Cardiac fibroblast (primary cell): ENCODE results near the gene PDE1C.

Experiments used
- DNase-seq, 2 donors: peaks; one replicate each; pipeline versions ENCODE4 v3.0.0 to v3.0.0-alpha.2; 2010; ENCODE audit warnings: low read depth in 2 of 2
- H3K4me3 ChIP-seq, 2 donors: replicated peaks in 1 of 2; 1 replicate in 1 of 2; 2 replicates in 1 of 2; pipeline ENCODE4 v1.5.1; 2011; ENCODE audit warnings: low read depth in 2 of 2, low read length in 2 of 2, mild to moderate bottlenecking in 2 of 2, moderate library complexity in 1 of 2
- CTCF ChIP-seq: IDR thresholded peaks from one replicate; pipeline ENCODE4 v1.5.1; 2011; ENCODE audit warnings: low read depth, mild to moderate bottlenecking, low read length, inconsistent platforms

The PDE1C gene

GRCh38 chr7:32037650-32038198 lies 32.5 kb downstream of the PDE1C start:
- no peak for DNase-seq
- TF ChIP-seq CTCF = no peak
- no peak overlapping the region for H3K4me3 ChIP-seq

- DNase-seq = peak in 1 of 2 donors; percentile 25
- TF ChIP-seq CTCF = no peak
- no peak overlapping the region for H3K4me3 ChIP-seq
Observed at GRCh38 chr7:32036557-32036956, 33.6 kb downstream of the PDE1C start.

- no peak for TF ChIP-seq CTCF
- DNase-seq = no peak
- H3K4me3 ChIP-seq = no peak overlapping the region
Observed at GRCh38 chr7:32034052-32034451, 36.2 kb downstream of the PDE1C start.

GRCh38 chr7:32033006-32033405 lies 37.2 kb downstream of the PDE1C start:
- H3K4me3 ChIP-seq = no peak overlapping the region
- no peak for DNase-seq
- no peak for TF ChIP-seq CTCF

GRCh38 chr7:32032211-32032610 lies 38.0 kb downstream of the PDE1C start:
- no peak for DNase-seq
- no peak for TF ChIP-seq CTCF

GRCh38 chr7:32030904-32031692 lies 39.1 kb downstream of the PDE1C start:
- DNase-seq = no peak
- no peak for TF ChIP-seq CTCF
- H3K4me3 ChIP-seq = no peak overlapping the region

More at GRCh38 chr7:32032211-32032610, 38.0 kb downstream of the PDE1C start:
- no peak overlapping the region for H3K4me3 ChIP-seq
